GM12878 (cell line): ENCODE data around the gene MPHOSPH9. TPM values are rescaled to one million over a fixed set of nuclear protein-coding genes. Genes with fewer than 3 reads are reported as not detected.

Experiments used
- ATAC-seq: fragments of 200-7000 bp; cut with Tn5 transposase; 3 replicates; pipeline ENCODE4 v1.9.1; 2020; ENCODE audit warnings: mild to moderate bottlenecking, moderate library complexity
- BruUV-seq: library from RNA; stranded (reverse); fragments of 400-500 nt; replicated peaks from 2 replicates; lab custom pipeline; 2021; lab: Mats Ljungman, UMichigan
- CTCF ChIA-PET: fragments of 300-600 bp; sonication (Branson Sonifier 250); formaldehyde crosslinking; extraction: SDS; loops from one replicate; lab custom pipeline; 2021; ENCODE audit warnings: inconsistent platforms; lab: Yijun Ruan, JAX
- POLR2A ChIA-PET: fragments of 350-600 bp; formaldehyde crosslinking; extraction: SDS; loops from one replicate; lab custom pipeline; 2021; ENCODE audit warnings: inconsistent platforms; lab: Charles Lee
- RAD21 ChIA-PET: fragments of 300-600 bp; sonication (Branson Sonifier 250); formaldehyde crosslinking; loops from one replicate; lab custom pipeline; 2023; ENCODE audit warnings: antibody characterized with exemption; ENCODE audit not compliant: unreplicated experiment; lab: Charles Lee
- SMC1A ChIA-PET: fragments of 300-600 bp; sonication (Branson Sonifier 250); formaldehyde crosslinking; loops from one replicate; lab custom pipeline; 2023; ENCODE audit not compliant: unreplicated experiment, uncharacterized antibody; lab: Charles Lee
- DNase-seq: peaks from one replicate; pipeline ENCODE4 v3.0.0-alpha.2; 2011; ENCODE audit warnings: low read depth, low spot score
- FAIRE-seq: peaks from 3 replicates; lab custom pipeline; 2011; peaks lifted over from hg19 to GRCh38; lab: Jason Lieb, UNC
- H2AFZ ChIP-seq: 2 replicates; pipeline ENCODE4 v1.6.0; 2011; ENCODE audit warnings: low read depth, low read length, control low read depth; ENCODE audit not compliant: control insufficient read depth
- H3K27ac ChIP-seq: 2 replicates; pipeline ENCODE4 v1.5.1; 2011; ENCODE audit warnings: control low read depth; ENCODE audit not compliant: control insufficient read depth, insufficient read depth
- H3K27me3 ChIP-seq, 2 experiments: replicated peaks in 1 of 2; 2 replicates each; pipeline versions ENCODE4 v1.6.0 to v1.6.1; 2011; ENCODE audit warnings: low read length in 1 of 2; ENCODE audit not compliant: control insufficient read depth in 2 of 2, insufficient read depth in 2 of 2
- H3K36me3 ChIP-seq, 2 experiments: 2 replicates each; pipeline ENCODE4 v1.5.1; 2011; ENCODE audit warnings: low read length in 1 of 2; ENCODE audit not compliant: control insufficient read depth in 2 of 2, insufficient read depth in 2 of 2
- H3K4me1 ChIP-seq: 2 replicates; pipeline ENCODE4 v1.6.1; 2011; ENCODE audit warnings: mild to moderate bottlenecking, low read length, moderate library complexity, mixed read lengths; ENCODE audit not compliant: control insufficient read depth, insufficient read depth
- H3K4me2 ChIP-seq: 2 replicates; pipeline ENCODE4 v1.6.0; 2011; ENCODE audit warnings: control low read depth; ENCODE audit not compliant: control insufficient read depth, insufficient read depth
- H3K4me3 ChIP-seq: fragments of 200-600 bp; sonication (generic); 2 replicates; pipeline ENCODE4 v1.5.1; 2016
- H3K79me2 ChIP-seq: 2 replicates; pipeline ENCODE4 v1.6.0; 2011; ENCODE audit warnings: low read length; ENCODE audit not compliant: control insufficient read depth, insufficient read depth
- H3K9ac ChIP-seq: 2 replicates; pipeline ENCODE4 v1.8.0; 2011; ENCODE audit warnings: low read length, control low read depth, mixed read lengths; ENCODE audit not compliant: control insufficient read depth, insufficient read depth
- H3K9me3 ChIP-seq: replicated peaks from 3 replicates; pipeline ENCODE4 v1.5.1; 2011; ENCODE audit warnings: mild to moderate bottlenecking, low read length; ENCODE audit not compliant: control insufficient read depth, insufficient read depth
- H4K20me1 ChIP-seq: 2 replicates; pipeline ENCODE4 v1.6.0; 2011; ENCODE audit not compliant: control insufficient read depth, insufficient read depth
- ATF7 ChIP-seq: fragments of 450-650 bp; IDR thresholded peaks from 2 replicates; pipeline ENCODE4 v1.6.1; 2016; ENCODE audit warnings: low read depth, mild to moderate bottlenecking
- EZH2 ChIP-seq: IDR thresholded peaks from 2 replicates; pipeline ENCODE4 v1.6.1; 2012; ENCODE audit warnings: low read depth, mild to moderate bottlenecking, control low read depth, inconsistent platforms, low read length, borderline replicate concordance; ENCODE audit not compliant: control insufficient read depth
- IKZF2 ChIP-seq, 2 experiments: fragments of 450-650 bp; IDR thresholded peaks; 2 replicates each; pipeline ENCODE4 v1.6.1; 2017; ENCODE audit warnings: mild to moderate bottlenecking in 2 of 2, moderate library complexity in 2 of 2
- MYC ChIP-seq: IDR thresholded peaks from 2 replicates; pipeline ENCODE4 v1.6.1; 2011; ENCODE audit warnings: mild to moderate bottlenecking, low read length, moderate library complexity, inconsistent platforms; ENCODE audit not compliant: insufficient read depth, insufficient replicate concordance, insufficient read length, severe bottlenecking
- NR2F1 ChIP-seq: fragments of 450-650 bp; conservative IDR thresholded peaks from 2 replicates; pipeline ENCODE4 v1.6.1; 2017; ENCODE audit warnings: mild to moderate bottlenecking
- PML ChIP-seq: IDR thresholded peaks from 2 replicates; pipeline ENCODE4 v1.6.1; 2012; ENCODE audit warnings: low read length, inconsistent platforms
- RCOR1 ChIP-seq: conservative IDR thresholded peaks from 2 replicates; pipeline ENCODE4 v1.6.1; 2012; ENCODE audit warnings: low read depth, low read length, improper control_type of control experiment
- SP1 ChIP-seq: IDR thresholded peaks from one replicate; pipeline ENCODE4 v1.6.1; 2011; ENCODE audit warnings: low read depth, low read length
- WGBS: methylation state at CpG from one replicate; pipeline ENCODE4 v1.1.6; 2016; ENCODE audit warnings: low lambda C conversion rate; ENCODE audit not compliant: insufficient replicate concordance, insufficient coverage; ENCODE audit errors: missing lambda C conversion rate; 5-methylcytosine and 5-hydroxymethylcytosine counted together
- in situ Hi-C: fragments of 300-500 bp; cut with MboI; formaldehyde crosslinking; loops from 9 replicates; pipeline ENCODE4 v1.14.3; 2018; ENCODE audit warnings: mixed read lengths
- intact Hi-C: fragments of 100-400 bp; cut with micrococcal nuclease; formaldehyde crosslinking; loops from one replicate; pipeline ENCODE4 v1.14.2; 2022; ENCODE audit not compliant: unreplicated experiment
- polyA plus RNA-seq, 11 experiments: library from polyadenylated mRNA; depleted of rRNA in 4 of 11; unstranded in 6 of 11; stranded (reverse) in 5 of 11; fragments of >200 nt; fragmentation: Nextera tagmentation in 4 of 11; fragmentation: Illumina TruSeq in 1 of 11; extraction: Ambion mirVana in 4 of 11; extraction: Trizol in 1 of 11; gene quantifications; 1 replicate in 1 of 11; 2 replicates in 10 of 11; pipeline versions ENCODE4 v1.2.1 to v1.2.3, GENCODE V29; 2011 to 2016; ENCODE audit warnings: inconsistent platforms in 2 of 11, missing spikeins in 2 of 11, low read depth in 1 of 11
- total RNA-seq, 4 experiments: library from RNA; depleted of rRNA in 3 of 4; stranded (reverse); fragments of >200 nt in 3 of 4; fragmentation: Illumina TruSeq in 1 of 4; extraction: Trizol in 1 of 4; gene quantifications; 2 replicates each; pipeline versions ENCODE4 v1.2.1 to v1.2.3, GENCODE V29; 2013 to 2021
- TF ChIP-seq, protein P1 (sequence below), 3 experiments: IDR thresholded peaks in 2 of 3; conservative IDR thresholded peaks in 1 of 3; 2 replicates each; pipeline ENCODE4 v1.5.1; 2011; ENCODE audit warnings: low read depth in 3 of 3, low read length in 3 of 3, mild to moderate bottlenecking in 3 of 3, control low read depth in 2 of 3, moderate library complexity in 2 of 3, inconsistent platforms in 1 of 3, mixed read lengths in 1 of 3; ENCODE audit not compliant: control insufficient read depth in 2 of 3, insufficient read depth in 1 of 3; ENCODE audit errors: extremely low read depth in 1 of 3
- TF ChIP-seq, protein P2 (sequence below): IDR thresholded peaks from 2 replicates; pipeline ENCODE4 v1.6.1; 2011; ENCODE audit warnings: low read depth, mild to moderate bottlenecking, low read length, moderate library complexity, borderline replicate concordance; ENCODE audit errors: extremely low read depth
- TF ChIP-seq, protein P3 (sequence below): fragments of 450-650 bp; IDR thresholded peaks from 2 replicates; pipeline ENCODE4 v1.6.1; 2016; ENCODE audit warnings: mild to moderate bottlenecking, moderate library complexity, borderline replicate concordance

Gene MPHOSPH9
- total and polyA plus RNA-seq, 10 of the 15 experiments (the other 5 are each of a cell fraction or from before 2014, with no cell fraction given): 11.5 to 72.2 (median 45.7) TPM

DNA sequence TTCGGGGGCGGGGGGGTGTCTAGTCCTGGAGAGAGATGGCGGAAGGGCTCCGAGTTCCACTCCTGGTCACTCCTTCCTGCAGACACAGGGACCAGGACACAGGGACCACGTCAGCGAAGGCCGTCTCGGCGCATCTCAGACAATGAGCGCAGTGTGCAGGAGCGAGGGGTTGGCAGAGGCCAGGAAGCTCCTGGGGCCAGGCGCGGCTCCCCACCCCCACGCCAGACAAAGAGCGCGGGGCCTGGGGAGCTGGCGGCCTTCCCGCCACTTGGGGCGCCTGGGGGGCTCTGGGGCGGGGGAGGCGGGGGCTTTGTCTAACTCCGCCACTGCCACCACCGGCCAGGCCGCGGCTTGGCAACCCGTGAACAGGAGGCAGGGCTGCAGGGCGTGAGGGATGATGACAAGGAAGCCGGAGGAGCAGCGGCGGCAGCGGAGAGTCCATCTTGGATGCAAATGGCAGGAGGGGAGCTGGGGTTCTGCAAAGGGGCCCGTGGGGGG lies 36.5 kb upstream of the MPHOSPH9 start (continued):
- TF ChIP-seq, protein P1, sequence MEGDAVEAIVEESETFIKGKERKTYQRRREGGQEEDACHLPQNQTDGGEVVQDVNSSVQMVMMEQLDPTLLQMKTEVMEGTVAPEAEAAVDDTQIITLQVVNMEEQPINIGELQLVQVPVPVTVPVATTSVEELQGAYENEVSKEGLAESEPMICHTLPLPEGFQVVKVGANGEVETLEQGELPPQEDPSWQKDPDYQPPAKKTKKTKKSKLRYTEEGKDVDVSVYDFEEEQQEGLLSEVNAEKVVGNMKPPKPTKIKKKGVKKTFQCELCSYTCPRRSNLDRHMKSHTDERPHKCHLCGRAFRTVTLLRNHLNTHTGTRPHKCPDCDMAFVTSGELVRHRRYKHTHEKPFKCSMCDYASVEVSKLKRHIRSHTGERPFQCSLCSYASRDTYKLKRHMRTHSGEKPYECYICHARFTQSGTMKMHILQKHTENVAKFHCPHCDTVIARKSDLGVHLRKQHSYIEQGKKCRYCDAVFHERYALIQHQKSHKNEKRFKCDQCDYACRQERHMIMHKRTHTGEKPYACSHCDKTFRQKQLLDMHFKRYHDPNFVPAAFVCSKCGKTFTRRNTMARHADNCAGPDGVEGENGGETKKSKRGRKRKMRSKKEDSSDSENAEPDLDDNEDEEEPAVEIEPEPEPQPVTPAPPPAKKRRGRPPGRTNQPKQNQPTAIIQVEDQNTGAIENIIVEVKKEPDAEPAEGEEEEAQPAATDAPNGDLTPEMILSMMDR (IDR thresholded peaks at IDR 0.05 in 2 of 3, conservative IDR thresholded peaks at IDR 0.05 in 1 of 3; ENCODE audit: control insufficient read depth in 2 of 3, extremely low read depth in 1 of 3, insufficient read depth in 1 of 3, low read depth in 3 of 3, low read length in 3 of 3): peak in 2 of 3 experiments; percentile 19 to 21; a peak in 2 of 6 replicates
- no peak for TF ChIP-seq EZH2
- 0 out of 2 replicates have a peak, but pooled peaks have one; percentile 9 for TF ChIP-seq NR2F1
- TF ChIP-seq, all 136 proteins: peak for 9

DNA sequence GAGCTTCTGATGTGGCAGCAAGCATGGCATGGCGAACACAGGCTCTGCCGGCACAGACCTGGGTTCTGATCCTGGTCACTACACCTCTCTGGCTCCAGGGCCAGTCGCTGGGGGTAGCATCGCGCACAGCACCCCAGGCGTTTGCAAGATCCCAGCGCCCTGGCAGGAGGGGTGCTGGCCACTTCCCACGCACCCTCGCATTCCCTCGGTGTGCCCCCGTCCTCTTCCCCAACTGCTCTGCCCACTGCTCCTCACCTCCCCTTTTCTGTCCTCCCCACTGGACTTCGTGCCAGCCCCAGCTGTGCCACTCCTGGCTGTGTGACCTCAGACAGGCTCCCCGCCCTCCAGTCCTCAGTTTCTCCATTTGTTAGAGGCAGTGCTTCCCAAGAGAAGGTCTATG lies 35.9 kb upstream of the MPHOSPH9 start:
- RAD21 ChIA-PET: no interaction called here
- CTCF ChIA-PET: interaction anchor here (1.3 to 2.1 kb wide), 3 partner anchors 17 to 314 kb away, joined by 4 to 9 read pairs (median 8); no protein-coding TSS in a partner anchor
- Histone ChIP-seq H3K27me3 (no peaks in the 10 kb centered on the region), H3K4me3 (peak overlapping the region; percentile 95), H3K9me3 (no peaks in the 10 kb centered on the region), H3K27ac (0 out of 2 replicates have a peak overlapping the region, but pooled peaks have one; percentile 50), H3K9ac (peak overlapping the region; percentile 42), H2AFZ (peak overlapping the region; percentile 86), H3K4me2 (peak overlapping the region; percentile 84), H4K20me1 (no peaks in the 10 kb centered on the region), H3K79me2 (peaks cover 27% of the 10 kb centered on the region), H3K36me3 (no peaks in the 10 kb centered on the region; a peak in 1 of 4 replicates), H3K4me1 (peaks cover 17% of the 10 kb centered on the region)
- intact Hi-C loops (no loop called here), in situ Hi-C loops (loop anchor here (5.0 kb wide), 1 partner anchor 313 kb away; the partner anchor contains the start of gene TMED2)
- SMC1A ChIA-PET: interaction anchor here (0.7 kb wide), 1 partner anchor 200 kb away, joined by 3 read pairs; no protein-coding TSS in a partner anchor
- no peak for DNase-seq
- BruUV-seq: no TSS peak
- no peak for ATAC-seq
- peak; percentile 18 for FAIRE-seq
- WGBS: 81% methylated on average over 13 of the region's 13 CpGs
- POLR2A ChIA-PET: interaction anchor here (0.8 to 1.8 kb wide), 2 partner anchors 305 to 353 kb away, joined by 5 read pairs; no protein-coding TSS in a partner anchor
- TF ChIP-seq SP1 (no peak), ATF7 (no peak), IKZF2 (IDR thresholded peaks at IDR 0.05) (no peak), MYC (no peak), RCOR1 (no peak), PML (no peak)
- TF ChIP-seq, protein P2, sequence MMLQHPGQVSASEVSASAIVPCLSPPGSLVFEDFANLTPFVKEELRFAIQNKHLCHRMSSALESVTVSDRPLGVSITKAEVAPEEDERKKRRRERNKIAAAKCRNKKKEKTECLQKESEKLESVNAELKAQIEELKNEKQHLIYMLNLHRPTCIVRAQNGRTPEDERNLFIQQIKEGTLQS: no peak
- TF ChIP-seq, protein P3, sequence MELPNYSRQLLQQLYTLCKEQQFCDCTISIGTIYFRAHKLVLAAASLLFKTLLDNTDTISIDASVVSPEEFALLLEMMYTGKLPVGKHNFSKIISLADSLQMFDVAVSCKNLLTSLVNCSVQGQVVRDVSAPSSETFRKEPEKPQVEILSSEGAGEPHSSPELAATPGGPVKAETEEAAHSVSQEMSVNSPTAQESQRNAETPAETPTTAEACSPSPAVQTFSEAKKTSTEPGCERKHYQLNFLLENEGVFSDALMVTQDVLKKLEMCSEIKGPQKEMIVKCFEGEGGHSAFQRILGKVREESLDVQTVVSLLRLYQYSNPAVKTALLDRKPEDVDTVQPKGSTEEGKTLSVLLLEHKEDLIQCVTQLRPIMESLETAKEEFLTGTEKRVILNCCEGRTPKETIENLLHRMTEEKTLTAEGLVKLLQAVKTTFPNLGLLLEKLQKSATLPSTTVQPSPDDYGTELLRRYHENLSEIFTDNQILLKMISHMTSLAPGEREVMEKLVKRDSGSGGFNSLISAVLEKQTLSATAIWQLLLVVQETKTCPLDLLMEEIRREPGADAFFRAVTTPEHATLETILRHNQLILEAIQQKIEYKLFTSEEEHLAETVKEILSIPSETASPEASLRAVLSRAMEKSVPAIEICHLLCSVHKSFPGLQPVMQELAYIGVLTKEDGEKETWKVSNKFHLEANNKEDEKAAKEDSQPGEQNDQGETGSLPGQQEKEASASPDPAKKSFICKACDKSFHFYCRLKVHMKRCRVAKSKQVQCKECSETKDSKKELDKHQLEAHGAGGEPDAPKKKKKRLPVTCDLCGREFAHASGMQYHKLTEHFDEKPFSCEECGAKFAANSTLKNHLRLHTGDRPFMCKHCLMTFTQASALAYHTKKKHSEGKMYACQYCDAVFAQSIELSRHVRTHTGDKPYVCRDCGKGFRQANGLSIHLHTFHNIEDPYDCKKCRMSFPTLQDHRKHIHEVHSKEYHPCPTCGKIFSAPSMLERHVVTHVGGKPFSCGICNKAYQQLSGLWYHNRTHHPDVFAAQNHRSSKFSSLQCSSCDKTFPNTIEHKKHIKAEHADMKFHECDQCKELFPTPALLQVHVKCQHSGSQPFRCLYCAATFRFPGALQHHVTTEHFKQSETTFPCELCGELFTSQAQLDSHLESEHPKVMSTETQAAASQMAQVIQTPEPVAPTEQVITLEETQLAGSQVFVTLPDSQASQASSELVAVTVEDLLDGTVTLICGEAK: no peak
